Right atrium auricular region (tissue), 2 donors: Measurements from ENCODE around the gene BCL2. TPM values are rescaled to one million over a fixed set of nuclear protein-coding genes. Genes with fewer than 3 reads are reported as not detected.

Source experiments
- DNase-seq: peaks from one replicate; pipeline ENCODE4 v3.0.0-alpha.2; 2019; ENCODE audit warnings: low spot score
- H3K27ac ChIP-seq, 2 donors: fragments of 200-600 bp; sonication (generic); 1 replicate in 1 of 2; 2 replicates in 1 of 2; pipeline ENCODE4 v1.5.1; 2016 to 2019
- H3K27me3 ChIP-seq, 2 donors: fragments of 200-600 bp; sonication (generic); one replicate each; pipeline versions ENCODE4 v1.5.1 to v1.6.0; 2017 to 2019
- H3K36me3 ChIP-seq: fragments of 200-600 bp; sonication (generic); one replicate; pipeline ENCODE4 v1.5.1; 2016
- H3K4me1 ChIP-seq, 2 donors: fragments of 200-600 bp; sonication (generic); one replicate each; pipeline versions ENCODE4 v1.5.1 to v1.6.0; 2017 to 2019
- H3K4me3 ChIP-seq, 2 donors: fragments of 200-600 bp; sonication (generic); 1 replicate in 1 of 2; 2 replicates in 1 of 2; pipeline ENCODE4 v1.5.1; 2017 to 2019; ENCODE audit warnings: mild to moderate bottlenecking in 1 of 2, moderate library complexity in 1 of 2
- H3K9me3 ChIP-seq, 2 donors: fragments of 200-600 bp; sonication (generic); one replicate each; pipeline ENCODE4 v1.5.1; 2019
- CTCF ChIP-seq, 2 donors: fragments of 200-600 bp; sonication (generic); IDR thresholded peaks; one replicate each; pipeline ENCODE4 v1.5.1; 2019; ENCODE audit warnings: antibody characterized with exemption in 2 of 2
- total RNA-seq, 2 donors: library from RNA; depleted of rRNA; stranded (reverse); fragments of >200 nt; gene quantifications; one replicate each; pipeline ENCODE4 v1.1.0, GENCODE V29; 2016

The BCL2 gene
- total RNA-seq, 2 donors from 2014 or later: 6.5 to 8.0 TPM

- Histone ChIP-seq H3K27ac (no peak overlapping the region), H3K36me3 (no peaks in the 10 kb centered on the region), H3K4me3 (no peak overlapping the region), H3K27me3 (no peaks in the 10 kb centered on the region), H3K9me3 (no peaks in the 10 kb centered on the region), H3K4me1 (peaks cover 0 to 41% of the 10 kb centered on the region in 2 donors)
- TF ChIP-seq CTCF (IDR thresholded peaks at IDR 0.05): no peak
- no peak for DNase-seq
Measured at GRCh38 chr18:63182861-63183260, 136.7 kb downstream of the BCL2 start.

GRCh38 chr18:63182310-63182772 lies 137.2 kb downstream of the BCL2 start:
- H3K9me3 ChIP-seq: no peaks in the 10 kb centered on the region
- H3K27ac ChIP-seq: no peak overlapping the region
- no peak overlapping the region for H3K4me3 ChIP-seq
- no peaks in the 10 kb centered on the region for H3K27me3 ChIP-seq
- peaks cover 0 to 35% of the 10 kb centered on the region in 2 donors for H3K4me1 ChIP-seq
- no peak for DNase-seq
- no peaks in the 10 kb centered on the region for H3K36me3 ChIP-seq
- TF ChIP-seq CTCF (IDR thresholded peaks at IDR 0.05): no peak

GRCh38 chr18:63181706-63182309 lies 137.8 kb downstream of the BCL2 start:
- no peak for TF ChIP-seq CTCF (IDR thresholded peaks at IDR 0.05)
- no peak for DNase-seq
- Histone ChIP-seq H3K4me3 (no peak overlapping the region), H3K9me3 (no peaks in the 10 kb centered on the region), H3K4me1 (peaks cover 0 to 30% of the 10 kb centered on the region in 2 donors), H3K36me3 (no peaks in the 10 kb centered on the region), H3K27ac (no peak overlapping the region), H3K27me3 (no peaks in the 10 kb centered on the region)

GRCh38 chr18:63180971-63181376 lies 138.6 kb downstream of the BCL2 start:
- no peak for DNase-seq
- H3K4me3 ChIP-seq: no peak overlapping the region
- H3K36me3 ChIP-seq: no peaks in the 10 kb centered on the region
- no peaks in the 10 kb centered on the region for H3K9me3 ChIP-seq
- no peaks in the 10 kb centered on the region for H3K27me3 ChIP-seq
- no peak overlapping the region for H3K27ac ChIP-seq
- no peak for TF ChIP-seq CTCF (IDR thresholded peaks at IDR 0.05)
- H3K4me1 ChIP-seq: peaks cover 0 to 24% of the 10 kb centered on the region in 2 donors

- Histone ChIP-seq H3K27ac (no peak overlapping the region), H3K27me3 (no peaks in the 10 kb centered on the region), H3K4me1 (peaks cover 0 to 28% of the 10 kb centered on the region in 2 donors), H3K9me3 (no peaks in the 10 kb centered on the region), H3K4me3 (no peak overlapping the region), H3K36me3 (no peaks in the 10 kb centered on the region)
- DNase-seq: no peak
- TF ChIP-seq CTCF (IDR thresholded peaks at IDR 0.05): no peak
Measured at GRCh38 chr18:63180321-63180720, 139.2 kb downstream of the BCL2 start.

- Histone ChIP-seq H3K4me3 (no peak overlapping the region), H3K9me3 (no peaks in the 10 kb centered on the region), H3K36me3 (no peaks in the 10 kb centered on the region), H3K4me1 (peaks cover 0 to 28% of the 10 kb centered on the region in 2 donors), H3K27ac (no peak overlapping the region), H3K27me3 (no peaks in the 10 kb centered on the region)
- no peak for TF ChIP-seq CTCF (IDR thresholded peaks at IDR 0.05)
- no peak for DNase-seq
Measured at GRCh38 chr18:63179422-63179821, 140.1 kb downstream of the BCL2 start.
